Measurements from ENCODE around the gene GDE1. TPM values are rescaled to one million over a fixed set of nuclear protein-coding genes. Genes with fewer than 3 reads are reported as not detected.

GDE1 gene
- total RNA-seq, 1 donor from 2014 or later = 33.4 TPM

- no peak overlapping the region for H3K27ac ChIP-seq (ENCODE audit: low read depth, low read length)
Observed at GRCh38 chr16:19524616-19525384, 2.9 kb upstream of the GDE1 start.

GRCh38 chr16:19524356-19524615 is 2.4 kb upstream of the GDE1 start:
- Histone ChIP-seq H3K36me3 (ENCODE audit: control insufficient read depth in 3 of 3, insufficient read depth in 3 of 3, low read length in 3 of 3) (peaks cover 0 to 13% (median 12%) of the 10 kb centered on the region in 3 donors), H3K4me3 (ENCODE audit: low read length in 3 of 3) (peak overlapping the region; percentile 92 to 95 (median 93)), H3K9me3 (ENCODE audit: control insufficient read depth in 3 of 3, low read length in 3 of 3) (no peaks in the 10 kb centered on the region), H3K4me1 (ENCODE audit: control insufficient read depth in 3 of 3, insufficient read depth in 3 of 3, low read length in 3 of 3) (peaks cover 22 to 36% (median 29%) of the 10 kb centered on the region in 3 donors), H3K9ac (ENCODE audit: low read depth in 1 of 3, low read length in 3 of 3) (peak overlapping the region; percentile 76 to 86 (median 85)), H3K27ac (ENCODE audit: low read depth, low read length) (peak overlapping the region; percentile 23), H3K27me3 (ENCODE audit: control insufficient read depth in 3 of 3, insufficient read depth in 3 of 3, low read length in 3 of 3) (no peaks in the 10 kb centered on the region)

More at GRCh38 chr16:19524616-19525384, 2.9 kb upstream of the GDE1 start:
- Histone ChIP-seq H3K36me3 (ENCODE audit: control insufficient read depth in 3 of 3, insufficient read depth in 3 of 3, low read length in 3 of 3) (peaks cover 0 to 13% (median 12%) of the 10 kb centered on the region in 3 donors), H3K4me3 (ENCODE audit: low read length in 3 of 3) (peak overlapping the region; percentile 92 to 95 (median 93)), H3K9ac (ENCODE audit: low read depth in 1 of 3, low read length in 3 of 3) (peak overlapping the region; percentile 76 to 86 (median 85)), H3K27me3 (ENCODE audit: control insufficient read depth in 3 of 3, insufficient read depth in 3 of 3, low read length in 3 of 3) (no peaks in the 10 kb centered on the region), H3K9me3 (ENCODE audit: control insufficient read depth in 3 of 3, low read length in 3 of 3) (no peaks in the 10 kb centered on the region), H3K4me1 (ENCODE audit: control insufficient read depth in 3 of 3, insufficient read depth in 3 of 3, low read length in 3 of 3) (peaks cover 22 to 36% (median 26%) of the 10 kb centered on the region in 3 donors)

GRCh38 chr16:19523559-19524355 is 1.9 kb upstream of the GDE1 start, which contains the start of gene CCP110:
CCP110 (plus strand) TSS chr16:19523942; CDS start chr16:19527882, 3,940 bp downstream.
- H3K27ac ChIP-seq (ENCODE audit: low read depth, low read length) = peak within 1 kb of the TSS; percentile 23
- no peaks in the 10 kb centered on the region for H3K9me3 ChIP-seq (ENCODE audit: control insufficient read depth in 3 of 3, low read length in 3 of 3)
- H3K4me3 ChIP-seq (ENCODE audit: low read length in 3 of 3) = peak within 1 kb of the TSS; percentile 92 to 95 (median 93)
- H3K9ac ChIP-seq (ENCODE audit: low read depth in 1 of 3, low read length in 3 of 3) = peak within 1 kb of the TSS; percentile 76 to 86 (median 85)
- no peaks in the 10 kb centered on the region for H3K27me3 ChIP-seq (ENCODE audit: control insufficient read depth in 3 of 3, insufficient read depth in 3 of 3, low read length in 3 of 3)
- peaks cover 22 to 36% (median 29%) of the 10 kb centered on the region in 3 donors for H3K4me1 ChIP-seq (ENCODE audit: control insufficient read depth in 3 of 3, insufficient read depth in 3 of 3, low read length in 3 of 3)
- H3K36me3 ChIP-seq (ENCODE audit: control insufficient read depth in 3 of 3, insufficient read depth in 3 of 3, low read length in 3 of 3) = peaks cover 0 to 12% (median 11%) of the 10 kb centered on the region in 3 donors

- Histone ChIP-seq H3K27me3 (ENCODE audit: control insufficient read depth in 3 of 3, insufficient read depth in 3 of 3, low read length in 3 of 3) (no peaks in the 10 kb centered on the region), H3K4me1 (ENCODE audit: control insufficient read depth in 3 of 3, insufficient read depth in 3 of 3, low read length in 3 of 3) (peaks cover 22 to 36% (median 29%) of the 10 kb centered on the region in 3 donors), H3K36me3 (ENCODE audit: control insufficient read depth in 3 of 3, insufficient read depth in 3 of 3, low read length in 3 of 3) (peaks cover 0 to 6% (median 5%) of the 10 kb centered on the region in 3 donors), H3K27ac (ENCODE audit: low read depth, low read length) (no peak overlapping the region), H3K9me3 (ENCODE audit: control insufficient read depth in 3 of 3, low read length in 3 of 3) (no peaks in the 10 kb centered on the region), H3K4me3 (ENCODE audit: low read length in 3 of 3) (no peak overlapping the region), H3K9ac (ENCODE audit: low read depth in 1 of 3, low read length in 3 of 3) (no peak overlapping the region)
Observed at GRCh38 chr16:19523184-19523558, 1.3 kb upstream of the GDE1 start.

GRCh38 chr16:19522760-19523159 is 862 bp upstream of the GDE1 start:
- Histone ChIP-seq H3K36me3 (ENCODE audit: control insufficient read depth in 3 of 3, insufficient read depth in 3 of 3, low read length in 3 of 3) (peaks cover 0 to 2% (median 2%) of the 10 kb centered on the region in 3 donors), H3K4me1 (ENCODE audit: control insufficient read depth in 3 of 3, insufficient read depth in 3 of 3, low read length in 3 of 3) (peaks cover 22 to 36% (median 29%) of the 10 kb centered on the region in 3 donors), H3K9me3 (ENCODE audit: control insufficient read depth in 3 of 3, low read length in 3 of 3) (no peaks in the 10 kb centered on the region), H3K27me3 (ENCODE audit: control insufficient read depth in 3 of 3, insufficient read depth in 3 of 3, low read length in 3 of 3) (no peaks in the 10 kb centered on the region), H3K4me3 (ENCODE audit: low read length in 3 of 3) (no peak overlapping the region), H3K9ac (ENCODE audit: low read depth in 1 of 3, low read length in 3 of 3) (no peak overlapping the region), H3K27ac (ENCODE audit: low read depth, low read length) (no peak overlapping the region)

- Histone ChIP-seq H3K27ac (ENCODE audit: low read depth, low read length) (peak overlapping the region; percentile 86), H3K9me3 (ENCODE audit: control insufficient read depth in 3 of 3, low read length in 3 of 3) (no peaks in the 10 kb centered on the region), H3K4me1 (ENCODE audit: control insufficient read depth in 3 of 3, insufficient read depth in 3 of 3, low read length in 3 of 3) (peaks cover 22 to 36% (median 29%) of the 10 kb centered on the region in 3 donors), H3K9ac (ENCODE audit: low read depth in 1 of 3, low read length in 3 of 3) (no peak overlapping the region), H3K36me3 (ENCODE audit: control insufficient read depth in 3 of 3, insufficient read depth in 3 of 3, low read length in 3 of 3) (no peaks in the 10 kb centered on the region), H3K27me3 (ENCODE audit: control insufficient read depth in 3 of 3, insufficient read depth in 3 of 3, low read length in 3 of 3) (no peaks in the 10 kb centered on the region), H3K4me3 (ENCODE audit: low read length in 3 of 3) (peak overlapping the region; percentile 79 to 92 (median 87))
Observed at GRCh38 chr16:19522397-19522732, 467 bp upstream of the GDE1 start.

- peak overlapping the region; percentile 85 to 91 (median 85) for H3K9ac ChIP-seq (ENCODE audit: low read depth in 1 of 3, low read length in 3 of 3)
- peak overlapping the region; percentile 79 to 92 (median 87) for H3K4me3 ChIP-seq (ENCODE audit: low read length in 3 of 3)
- H3K27ac ChIP-seq (ENCODE audit: low read depth, low read length) = peak overlapping the region; percentile 86
- no peaks in the 10 kb centered on the region for H3K9me3 ChIP-seq (ENCODE audit: control insufficient read depth in 3 of 3, low read length in 3 of 3)
- no peaks in the 10 kb centered on the region for H3K27me3 ChIP-seq (ENCODE audit: control insufficient read depth in 3 of 3, insufficient read depth in 3 of 3, low read length in 3 of 3)
- H3K36me3 ChIP-seq (ENCODE audit: control insufficient read depth in 3 of 3, insufficient read depth in 3 of 3, low read length in 3 of 3) = peaks cover 0 to 9% (median 8%) of the 10 kb centered on the region in 3 donors
- H3K4me1 ChIP-seq (ENCODE audit: control insufficient read depth in 3 of 3, insufficient read depth in 3 of 3, low read length in 3 of 3) = peaks cover 22 to 36% (median 29%) of the 10 kb centered on the region in 3 donors
Observed at GRCh38 chr16:19520861-19521331, 1.0 kb downstream of the GDE1 start.

- H3K4me3 ChIP-seq (ENCODE audit: low read length in 3 of 3) = no peak overlapping the region
- no peak overlapping the region for H3K9ac ChIP-seq (ENCODE audit: low read depth in 1 of 3, low read length in 3 of 3)
- no peaks in the 10 kb centered on the region for H3K9me3 ChIP-seq (ENCODE audit: control insufficient read depth in 3 of 3, low read length in 3 of 3)
- peaks cover 12 to 24% (median 17%) of the 10 kb centered on the region in 3 donors for H3K4me1 ChIP-seq (ENCODE audit: control insufficient read depth in 3 of 3, insufficient read depth in 3 of 3, low read length in 3 of 3)
- H3K36me3 ChIP-seq (ENCODE audit: control insufficient read depth in 3 of 3, insufficient read depth in 3 of 3, low read length in 3 of 3) = peaks cover 2 to 20% (median 12%) of the 10 kb centered on the region in 3 donors
- no peak overlapping the region for H3K27ac ChIP-seq (ENCODE audit: low read depth, low read length)
- H3K27me3 ChIP-seq (ENCODE audit: control insufficient read depth in 3 of 3, insufficient read depth in 3 of 3, low read length in 3 of 3) = no peaks in the 10 kb centered on the region
Observed at GRCh38 chr16:19518388-19518787, 3.5 kb downstream of the GDE1 start.

GRCh38 chr16:19517424-19518089 is 4.3 kb downstream of the GDE1 start:
- Histone ChIP-seq H3K27ac (ENCODE audit: low read depth, low read length) (no peak overlapping the region), H3K9ac (ENCODE audit: low read depth in 1 of 3, low read length in 3 of 3) (no peak overlapping the region), H3K27me3 (ENCODE audit: control insufficient read depth in 3 of 3, insufficient read depth in 3 of 3, low read length in 3 of 3) (no peaks in the 10 kb centered on the region), H3K9me3 (ENCODE audit: control insufficient read depth in 3 of 3, low read length in 3 of 3) (no peaks in the 10 kb centered on the region), H3K4me1 (ENCODE audit: control insufficient read depth in 3 of 3, insufficient read depth in 3 of 3, low read length in 3 of 3) (peaks cover 11 to 21% (median 17%) of the 10 kb centered on the region in 3 donors), H3K36me3 (ENCODE audit: control insufficient read depth in 3 of 3, insufficient read depth in 3 of 3, low read length in 3 of 3) (peaks cover 2 to 20% (median 12%) of the 10 kb centered on the region in 3 donors), H3K4me3 (ENCODE audit: low read length in 3 of 3) (no peak overlapping the region)
